ENCODE measurements around the gene ACTL10. TPM values are rescaled to one million over a fixed set of nuclear protein-coding genes. Genes with fewer than 3 reads are reported as not detected.

The ACTL10 gene
- total RNA-seq, 2 experiments from 2014 or later, result 4.2 to 4.7 TPM

DNA sequence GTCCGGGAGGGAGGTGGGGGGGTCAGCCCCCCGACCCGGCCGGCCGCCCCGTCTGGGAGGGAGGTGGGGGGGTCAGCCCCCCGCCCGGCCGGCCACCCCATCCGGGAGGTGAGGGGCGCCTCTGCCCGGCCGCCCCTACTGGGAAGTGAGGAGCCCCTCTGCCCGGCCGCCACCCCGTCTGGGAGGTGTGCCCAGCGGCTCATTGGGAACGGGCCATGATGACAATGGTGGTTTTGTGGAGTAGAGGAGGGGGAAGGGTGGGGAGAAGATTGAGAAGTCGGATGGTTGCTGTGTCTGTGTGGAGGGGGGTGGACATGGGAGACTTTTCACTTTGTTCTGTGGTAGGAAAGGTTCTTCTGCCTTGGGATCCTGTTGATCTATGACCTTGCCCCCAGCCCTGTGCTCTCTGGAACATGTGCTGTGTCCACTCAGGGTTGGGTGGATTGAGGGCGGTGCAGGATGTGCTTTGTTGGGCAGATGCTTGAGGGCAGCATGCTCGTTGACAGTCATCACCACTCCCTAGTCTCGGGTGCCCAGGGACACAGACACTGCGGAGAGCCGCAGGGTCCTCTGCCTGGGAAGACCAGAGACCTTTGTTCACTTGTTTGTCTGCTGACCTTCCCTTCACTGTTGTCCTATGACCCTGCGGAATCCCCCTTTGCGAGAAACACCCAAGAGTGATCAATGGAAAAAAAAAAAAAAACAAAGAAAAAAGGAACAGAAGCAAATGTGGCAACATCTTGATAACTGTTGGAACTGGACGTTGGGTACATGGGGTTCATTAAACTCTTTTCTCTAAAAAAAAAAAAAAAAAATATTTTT, 35.1 kb downstream of the ACTL10 start:
- POLR2A ChIA-PET, result no interaction called here
- CTCF ChIA-PET, result no interaction called here

DNA sequence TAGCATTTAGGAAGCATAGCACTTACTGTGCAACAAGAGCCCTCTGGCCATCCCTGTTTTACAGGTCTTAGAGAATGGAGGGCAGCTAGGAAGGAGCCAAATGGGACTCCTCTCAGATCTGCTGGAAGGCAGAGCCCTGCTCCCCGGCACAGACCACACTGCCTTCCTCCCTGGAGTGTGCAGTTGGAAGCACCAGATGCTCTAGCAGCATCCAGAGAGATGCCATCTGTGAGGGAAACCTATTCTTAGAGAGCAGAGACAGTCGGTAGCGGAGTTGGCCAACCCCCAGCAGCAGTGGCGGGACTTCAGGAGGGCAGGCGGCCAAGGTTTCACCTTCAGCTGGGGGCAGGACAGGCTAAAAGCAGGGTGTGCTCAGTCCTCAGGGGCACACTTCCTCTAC, 36.1 kb downstream of the ACTL10 start:
- ChIA-PET POLR2A (no interaction called here), CTCF (no interaction called here)

DNA sequence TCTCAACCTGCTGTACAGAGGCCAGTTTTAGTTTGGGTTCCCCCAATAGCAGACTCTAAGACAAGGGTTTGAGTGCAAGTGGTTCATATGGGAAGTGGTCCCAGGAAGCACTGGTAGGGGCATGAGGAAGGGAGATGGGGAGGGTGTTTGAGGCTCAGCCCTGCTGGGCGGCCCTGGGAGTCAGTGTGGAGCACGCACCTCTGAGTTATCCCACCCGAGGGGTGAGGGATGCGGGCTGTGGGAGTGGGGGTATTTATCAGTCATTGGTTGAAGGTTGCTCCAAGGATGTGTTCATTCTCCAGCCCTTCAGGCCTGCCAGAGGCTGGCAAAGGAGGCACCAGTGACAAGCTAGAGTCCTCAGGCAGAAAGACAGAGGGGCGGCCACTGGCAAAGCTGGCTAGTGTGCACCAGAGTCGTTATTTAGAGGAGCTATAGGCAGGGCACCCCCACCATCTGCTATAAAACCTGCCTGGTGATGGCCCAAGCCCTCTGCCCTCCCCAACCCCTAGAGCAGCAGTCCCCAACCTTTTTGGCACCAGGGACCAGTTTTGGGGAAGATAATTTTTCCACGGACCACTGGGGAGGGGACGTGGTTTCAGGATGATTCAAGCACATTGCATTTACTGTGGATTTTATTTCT, 36.9 kb downstream of the ACTL10 start:
- POLR2A ChIA-PET, result interaction anchor here (1.1 kb wide), 1 partner anchor 16 kb away, joined by 3 read pairs; no protein-coding TSS in a partner anchor

DNA sequence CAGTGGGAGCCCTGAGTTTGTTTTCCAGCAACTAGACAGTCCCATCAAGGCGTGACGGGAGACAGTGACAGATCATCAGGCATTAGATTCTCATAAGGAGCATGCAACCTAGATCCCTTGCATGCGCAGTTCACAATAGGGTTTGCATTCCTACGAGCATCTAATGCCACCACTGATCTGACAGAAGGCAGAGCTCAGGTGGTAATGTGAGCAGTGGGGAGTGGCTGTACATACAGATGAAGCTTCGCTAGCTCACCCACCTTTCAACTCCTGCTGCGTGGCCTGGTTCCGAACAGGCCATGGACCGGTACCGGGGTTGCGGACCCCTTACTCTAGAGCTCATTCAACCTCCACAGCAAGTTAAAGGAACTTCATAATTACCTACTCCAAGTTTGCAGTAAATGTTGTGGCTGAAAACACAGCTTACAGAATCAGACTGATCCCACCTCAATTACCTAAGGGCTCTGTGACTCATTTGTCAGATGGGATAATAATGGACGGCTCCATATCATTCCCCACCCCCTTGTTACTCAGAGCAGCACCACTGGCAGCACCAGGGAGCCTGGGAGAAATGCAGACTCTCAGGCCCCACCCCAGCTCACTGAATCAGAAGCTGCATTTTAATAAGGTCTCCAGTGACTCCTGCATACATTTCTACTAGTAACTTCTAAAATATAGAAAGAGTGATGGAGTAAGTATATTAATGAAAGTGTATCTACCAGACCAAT, 37.6 kb downstream of the ACTL10 start:
- POLR2A ChIA-PET, result interaction anchor here (1.1 kb wide), 1 partner anchor 15 kb away, joined by 3 read pairs; no protein-coding TSS in a partner anchor
- CTCF ChIA-PET, result interaction anchor here (0.7 kb wide), 1 partner anchor 400 kb away, joined by 3 read pairs; no protein-coding TSS in a partner anchor

More for the DNA sequence above, 36.9 kb downstream of the ACTL10 start:
- CTCF ChIA-PET, result no interaction called here

DNA sequence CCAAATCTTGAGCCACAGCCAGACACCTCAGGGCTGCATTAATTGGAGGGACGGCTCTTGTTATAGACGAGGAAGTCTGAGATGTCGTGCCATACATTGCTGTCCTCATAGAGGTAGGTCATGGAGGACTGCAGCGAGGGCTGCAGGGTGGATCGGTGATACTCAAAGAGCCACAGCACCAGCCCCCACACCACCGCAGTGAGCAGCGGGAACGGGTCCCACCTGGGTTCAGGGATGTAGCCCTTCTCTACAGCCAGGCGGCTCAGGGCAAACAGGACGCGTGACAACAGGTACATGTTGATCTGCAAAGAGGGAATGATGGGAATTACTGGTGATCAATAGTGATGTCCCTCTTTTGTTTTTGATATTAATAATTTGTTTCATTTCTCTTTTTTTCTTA, 40.9 kb downstream of the ACTL10 start:
- POLR2A ChIA-PET, result no interaction called here

DNA sequence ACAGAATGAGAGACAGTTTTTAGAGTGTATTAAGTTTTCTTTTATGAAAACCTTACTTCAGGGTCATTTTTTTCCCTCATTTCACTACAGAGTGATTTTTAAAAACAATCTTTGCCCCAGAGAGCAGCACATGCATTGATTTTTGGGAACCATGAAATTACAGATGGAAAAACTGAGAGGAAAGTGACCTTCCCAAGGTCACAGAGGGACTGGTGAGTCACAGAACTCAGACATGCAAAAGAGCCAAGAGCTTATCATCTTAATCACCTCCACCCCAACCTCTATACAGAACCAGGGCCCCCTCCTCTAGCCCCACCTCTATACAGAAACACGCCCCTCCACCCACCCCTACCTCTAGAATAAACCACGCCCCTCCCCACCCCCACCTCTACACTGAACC, 42.7 kb downstream of the ACTL10 start:
- ChIA-PET CTCF (interaction anchor here (1.2 kb wide), 1 partner anchor 27 kb away, joined by 3 read pairs; no protein-coding TSS in a partner anchor), POLR2A (no interaction called here)

More for the DNA sequence above, 40.9 kb downstream of the ACTL10 start:
- CTCF ChIA-PET, result no interaction called here

DNA sequence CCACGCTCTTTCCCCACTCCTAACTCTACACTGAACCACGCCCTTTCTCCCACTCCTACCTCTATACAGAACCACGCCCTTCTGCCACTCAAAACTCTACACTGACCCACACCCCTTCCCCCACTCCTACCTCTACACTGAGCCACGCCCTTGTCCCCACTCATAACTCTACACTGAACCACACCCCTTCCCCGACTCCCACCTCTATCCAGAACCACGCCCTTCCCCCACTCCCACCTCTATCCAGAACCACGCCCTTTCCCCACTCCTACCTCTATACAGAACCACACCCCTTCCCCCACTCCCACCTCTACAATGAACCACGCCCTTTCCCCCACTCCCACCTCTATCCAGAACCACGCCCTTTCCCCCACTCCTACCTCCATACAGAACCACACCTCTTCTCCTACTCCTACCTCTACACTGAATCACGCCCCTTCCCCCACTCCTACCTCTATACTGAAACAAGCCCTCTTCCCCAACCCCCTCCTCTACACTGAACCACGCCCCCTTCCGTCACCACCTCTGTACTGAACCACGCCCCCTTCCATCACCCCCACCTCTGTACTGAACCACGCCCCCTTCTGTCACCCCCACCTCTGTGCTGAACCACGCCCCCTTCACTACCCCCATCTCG, 43.3 kb downstream of the ACTL10 start:
- ChIA-PET POLR2A (no interaction called here), CTCF (interaction anchor here (0.6 kb wide), 1 partner anchor 194 kb away, joined by 3 read pairs; no protein-coding TSS in a partner anchor)

DNA sequence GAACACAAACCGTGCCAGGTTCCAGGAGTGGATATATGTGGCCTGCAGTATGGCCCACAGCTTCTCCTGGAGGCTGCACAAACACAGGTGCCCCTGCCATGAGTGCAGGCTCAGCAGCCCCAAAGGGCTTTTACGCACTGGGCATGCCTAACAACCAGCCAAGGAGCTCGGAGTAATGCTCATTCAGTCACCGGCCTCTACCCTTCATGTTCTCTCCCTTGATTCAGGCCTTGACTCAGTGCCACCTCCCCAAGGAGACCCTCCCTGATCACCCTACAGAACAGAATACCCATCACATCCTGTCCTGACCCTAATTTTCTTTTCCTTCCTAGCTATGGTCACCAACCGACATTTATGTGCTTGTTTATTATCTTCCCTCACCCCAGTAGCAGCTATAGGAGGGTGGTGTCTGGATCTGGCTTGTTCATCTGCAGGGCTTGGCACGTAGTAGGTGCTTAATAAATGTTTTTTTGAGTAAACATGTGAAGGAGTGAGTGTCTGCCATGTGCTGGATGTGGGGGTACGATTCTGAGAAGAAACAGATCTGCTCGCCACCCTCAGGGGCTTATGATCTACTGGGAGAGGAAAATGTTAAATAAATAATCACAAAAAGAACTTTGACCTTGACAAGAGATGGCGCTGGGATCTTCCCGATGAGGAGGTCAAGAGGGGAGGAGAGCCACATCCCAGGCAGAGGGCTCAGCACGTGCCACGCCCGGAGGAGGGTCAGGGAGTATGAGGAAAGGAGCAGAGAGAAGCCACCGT, 44.1 kb downstream of the ACTL10 start:
- CTCF ChIA-PET, result interaction anchor here (0.6 kb wide), 1 partner anchor 195 kb away, joined by 3 read pairs; no protein-coding TSS in a partner anchor
- POLR2A ChIA-PET, result no interaction called here

DNA sequence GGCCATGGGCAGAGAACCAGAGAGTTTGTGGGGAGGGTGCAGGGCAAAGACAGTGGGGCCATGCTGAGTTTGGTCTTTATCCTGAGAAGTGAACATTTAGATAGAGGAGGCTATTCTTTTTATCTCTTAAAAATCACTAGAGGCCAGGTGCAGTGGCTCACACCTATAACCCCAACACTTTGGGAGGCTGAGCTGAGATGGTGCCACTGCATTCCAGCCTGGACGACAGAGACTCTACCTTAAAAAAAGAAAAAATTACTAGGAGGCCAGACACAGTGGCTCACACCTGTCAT, 44.6 kb downstream of the ACTL10 start:
- CTCF ChIA-PET, result no interaction called here
- POLR2A ChIA-PET, result no interaction called here

DNA sequence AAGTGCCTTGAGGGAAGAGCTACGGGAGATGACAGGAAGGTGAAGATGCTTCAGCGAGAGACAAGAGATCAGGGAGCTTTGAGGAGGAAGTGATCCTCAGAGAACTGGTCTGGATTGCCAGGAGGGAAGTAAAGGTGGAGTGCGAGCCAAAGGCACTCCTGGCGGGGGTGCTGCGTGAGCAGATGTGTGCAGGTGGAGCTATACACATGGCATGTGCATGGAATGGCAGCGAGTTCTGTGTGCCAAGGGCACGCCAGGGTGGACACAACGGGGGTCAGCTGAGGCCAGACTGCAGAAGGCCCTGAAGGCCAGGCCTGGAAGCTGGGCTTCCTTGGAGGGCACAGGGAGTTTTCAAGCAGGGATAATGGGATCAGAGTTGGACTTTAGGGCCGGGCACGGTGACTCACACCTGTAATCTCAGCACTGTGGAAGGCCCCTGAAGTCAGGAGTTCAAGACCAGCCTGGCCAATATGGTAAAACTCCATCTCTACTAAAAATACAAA, 47.2 kb downstream of the ACTL10 start:
- ChIA-PET CTCF (no interaction called here), POLR2A (no interaction called here)

DNA sequence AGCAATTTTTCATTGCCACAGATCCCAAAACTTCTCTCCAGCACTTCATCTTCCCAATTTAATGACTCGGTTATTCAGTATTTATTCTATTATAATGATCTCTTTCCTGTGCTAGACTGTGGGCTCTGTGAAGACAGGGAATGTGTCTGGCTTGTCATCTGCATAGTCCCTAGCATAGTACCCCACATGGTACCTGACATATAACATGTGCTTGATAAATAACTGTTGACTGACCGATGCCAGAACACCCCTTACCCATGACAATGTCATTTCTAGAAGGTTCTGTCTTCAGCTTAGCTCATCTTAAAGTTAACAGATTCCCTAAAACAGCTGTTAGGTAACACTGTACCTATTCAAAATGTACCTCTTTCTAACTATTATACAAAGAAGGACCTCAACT, 49.8 kb downstream of the ACTL10 start:
- CTCF ChIA-PET, result no interaction called here
- POLR2A ChIA-PET, result no interaction called here

Other genes starting within 250 kb of the ACTL10 start
- 1 to 10 TPM; 4.9 to 5.4 TPM for gene SNTA1, start 223.2 kb upstream of the ACTL10 start, total RNA-seq
- gene CBFA2T2, start 176.8 kb upstream of the ACTL10 start, total RNA-seq, result 1 to 10 TPM; 7.1 to 7.4 TPM
- gene C20orf144, start 4.6 kb upstream of the ACTL10 start, total RNA-seq, result under 1 TPM; 0.21 to 0.32 TPM
- gene NECAB3, start 7.5 kb downstream of the ACTL10 start, total RNA-seq, result 10 to 100 TPM; 17.5 to 20.1 TPM
- gene E2F1, start 19.4 kb downstream of the ACTL10 start, total RNA-seq, result 10 to 100 TPM; 79.9 to 80.7 TPM
- gene PXMP4, start 53.4 kb downstream of the ACTL10 start, total RNA-seq, result 1 to 10 TPM; 7.0 to 7.5 TPM
- gene ZNF341, start 65.1 kb downstream of the ACTL10 start, total RNA-seq, result 1 to 10 TPM; 4.3 to 5.0 TPM
- 10 to 100 TPM; 84.0 to 87.6 TPM for gene CHMP4B, start 144.4 kb downstream of the ACTL10 start, total RNA-seq